ENCODE results near the gene STARD7.
"Not testable (repeated sequence)": the region's sequence is repeated elsewhere in the genome, so short reads cannot be mapped to it uniquely, and the experiment has no call there.

The STARD7 gene

DNA sequence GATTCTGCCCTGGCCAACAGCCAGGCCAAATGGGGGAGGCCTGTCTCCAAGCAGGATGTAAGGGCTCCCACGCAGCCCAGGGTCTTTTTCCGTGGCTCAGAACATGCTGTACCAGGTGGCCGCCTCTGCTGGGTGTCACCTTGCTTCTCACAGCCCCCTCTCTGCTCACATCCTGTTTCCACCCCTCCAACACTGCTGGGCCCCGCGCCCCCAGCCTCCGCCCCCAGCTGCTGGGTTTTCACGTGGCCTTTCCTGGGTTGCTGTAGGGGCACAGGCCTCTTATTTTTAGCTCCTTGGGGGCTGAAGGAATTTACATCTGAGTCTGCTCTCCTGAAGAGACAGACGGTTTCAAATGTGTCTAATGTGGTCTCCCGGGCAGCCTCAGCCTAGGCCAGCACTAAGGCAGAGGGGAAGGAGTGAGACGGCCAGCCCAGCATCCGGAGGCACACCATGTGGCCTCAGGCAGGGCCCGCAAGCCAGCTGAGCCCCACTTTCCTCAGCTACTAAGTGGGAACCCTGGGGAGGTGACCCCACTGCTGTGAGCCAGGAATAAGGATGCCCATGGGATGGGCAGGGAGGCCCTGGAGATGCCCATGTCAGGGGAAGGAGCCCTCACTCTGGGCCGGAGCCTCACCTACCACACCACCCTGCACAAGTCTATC, 44.7 kb downstream of the STARD7 start:
- no peak for DNase-seq (ENCODE audit: low read depth)

DNA sequence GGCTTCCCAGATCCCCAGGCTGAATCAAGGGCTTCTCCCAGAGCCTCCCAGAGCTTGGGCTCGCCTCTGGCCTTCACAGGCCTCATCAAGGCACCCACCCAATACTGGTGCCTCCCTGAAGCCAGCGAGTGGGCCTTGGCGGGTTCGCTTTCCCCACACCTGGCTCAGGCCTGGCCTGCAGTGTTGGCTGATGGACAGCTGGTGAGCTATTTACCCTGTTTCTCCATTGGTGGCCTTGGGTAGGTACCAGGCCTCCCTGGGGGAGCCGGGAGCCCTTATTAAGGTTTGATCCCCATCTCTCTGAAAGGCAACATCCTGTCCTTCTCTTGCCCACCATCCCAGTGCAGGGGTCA, 45.2 kb downstream of the STARD7 start:
- no peak for DNase-seq (ENCODE audit: low read depth)

DNA sequence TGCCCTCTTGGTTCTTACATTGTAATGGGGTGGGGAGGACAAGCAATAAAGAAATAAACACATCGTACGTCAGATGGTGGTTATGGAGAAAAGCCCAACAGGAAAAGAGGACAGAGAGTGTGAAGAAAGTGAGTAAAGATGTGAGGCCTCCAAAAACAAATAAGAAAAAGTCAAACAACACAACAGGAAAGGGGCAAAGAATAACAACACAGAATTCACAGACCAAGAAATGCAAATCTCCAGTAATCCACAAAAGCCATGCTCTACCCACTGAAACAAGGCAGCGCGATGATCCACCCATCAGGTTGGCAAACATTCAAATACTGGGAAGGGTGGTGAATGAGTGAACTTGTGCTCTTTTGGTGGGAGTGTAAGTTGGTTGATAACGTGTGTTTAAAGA, 46.7 kb downstream of the STARD7 start:
- DNase-seq (ENCODE audit: low read depth), result no peak

DNA sequence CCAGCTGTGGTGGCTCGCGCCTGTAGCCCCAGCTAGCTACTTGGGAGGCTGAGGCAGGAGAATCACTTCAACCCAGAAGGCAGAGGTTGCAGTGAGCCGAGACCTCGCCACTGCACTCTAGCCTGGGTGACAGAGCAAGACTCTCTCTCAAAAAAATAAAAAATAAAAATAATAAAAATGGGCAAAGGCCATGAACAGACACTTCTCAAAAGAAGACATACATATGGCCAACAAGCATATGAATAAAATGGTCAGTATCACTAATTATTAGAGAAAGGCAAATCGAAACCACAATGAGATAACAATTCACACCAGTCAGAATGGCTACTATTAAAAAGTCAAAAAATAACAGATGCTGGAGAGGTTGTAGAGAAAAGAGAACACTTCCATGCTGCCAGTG, 48.3 kb downstream of the STARD7 start:
- DNase-seq (ENCODE audit: low read depth), result not testable (repeated sequence)

DNA sequence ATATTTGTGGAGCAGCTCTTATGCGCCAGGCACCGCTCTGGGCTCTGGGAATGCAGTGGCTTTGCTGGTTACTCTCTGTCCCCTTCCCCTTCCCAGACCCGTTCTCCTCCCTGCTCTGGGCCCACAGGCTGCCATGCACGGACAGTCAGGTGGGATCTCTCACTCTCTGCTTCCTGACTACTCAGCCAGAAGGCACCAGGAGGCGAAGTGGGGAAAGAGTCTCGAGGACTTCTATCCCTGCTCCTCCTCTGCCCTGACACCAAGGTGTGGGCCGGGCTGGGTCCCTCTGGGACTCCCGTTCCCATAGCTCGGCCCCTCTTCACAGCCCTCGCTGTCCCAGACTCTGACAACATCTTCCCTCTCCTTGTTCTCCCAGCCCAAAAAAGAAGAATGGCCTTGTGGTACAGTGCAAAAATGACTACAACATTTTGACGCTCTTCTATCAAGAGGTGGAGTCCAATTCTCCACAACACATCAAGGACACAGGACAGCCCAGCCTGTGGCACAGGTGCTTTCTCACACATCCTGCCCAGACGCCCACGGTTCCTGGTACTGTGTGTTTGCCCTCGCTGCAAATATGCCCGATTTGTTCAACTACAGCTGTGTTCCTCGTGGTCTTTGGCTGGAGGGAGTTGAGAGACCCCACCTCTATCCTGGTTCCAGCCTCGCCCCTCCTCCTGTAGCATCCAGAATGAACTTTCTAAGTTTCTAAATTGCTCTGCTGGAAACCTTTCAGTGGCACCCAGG, 49.4 kb downstream of the STARD7 start:
- DNase-seq (ENCODE audit: low read depth), result no peak

DNA sequence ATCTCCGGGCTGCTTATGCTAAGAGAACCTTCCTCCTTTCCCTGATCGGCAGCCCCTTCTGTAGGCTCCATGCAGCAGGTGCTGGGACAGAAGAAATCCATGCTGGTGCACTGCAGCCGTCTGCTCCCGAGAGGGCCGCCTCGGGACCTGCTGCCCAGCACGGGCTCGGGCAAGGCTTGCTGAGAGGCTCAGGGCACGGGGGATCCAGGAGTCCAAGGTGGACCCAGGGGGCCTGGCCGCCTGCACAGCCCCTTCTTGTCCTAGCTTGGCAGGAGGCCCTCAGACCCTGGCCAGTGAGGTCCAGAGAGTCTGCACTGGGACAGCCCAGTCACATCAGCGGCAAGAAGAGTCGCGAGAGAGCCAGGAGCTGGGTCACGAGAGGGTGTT, 50.1 kb downstream of the STARD7 start:
- DNase-seq (ENCODE audit: low read depth), result no peak

DNA sequence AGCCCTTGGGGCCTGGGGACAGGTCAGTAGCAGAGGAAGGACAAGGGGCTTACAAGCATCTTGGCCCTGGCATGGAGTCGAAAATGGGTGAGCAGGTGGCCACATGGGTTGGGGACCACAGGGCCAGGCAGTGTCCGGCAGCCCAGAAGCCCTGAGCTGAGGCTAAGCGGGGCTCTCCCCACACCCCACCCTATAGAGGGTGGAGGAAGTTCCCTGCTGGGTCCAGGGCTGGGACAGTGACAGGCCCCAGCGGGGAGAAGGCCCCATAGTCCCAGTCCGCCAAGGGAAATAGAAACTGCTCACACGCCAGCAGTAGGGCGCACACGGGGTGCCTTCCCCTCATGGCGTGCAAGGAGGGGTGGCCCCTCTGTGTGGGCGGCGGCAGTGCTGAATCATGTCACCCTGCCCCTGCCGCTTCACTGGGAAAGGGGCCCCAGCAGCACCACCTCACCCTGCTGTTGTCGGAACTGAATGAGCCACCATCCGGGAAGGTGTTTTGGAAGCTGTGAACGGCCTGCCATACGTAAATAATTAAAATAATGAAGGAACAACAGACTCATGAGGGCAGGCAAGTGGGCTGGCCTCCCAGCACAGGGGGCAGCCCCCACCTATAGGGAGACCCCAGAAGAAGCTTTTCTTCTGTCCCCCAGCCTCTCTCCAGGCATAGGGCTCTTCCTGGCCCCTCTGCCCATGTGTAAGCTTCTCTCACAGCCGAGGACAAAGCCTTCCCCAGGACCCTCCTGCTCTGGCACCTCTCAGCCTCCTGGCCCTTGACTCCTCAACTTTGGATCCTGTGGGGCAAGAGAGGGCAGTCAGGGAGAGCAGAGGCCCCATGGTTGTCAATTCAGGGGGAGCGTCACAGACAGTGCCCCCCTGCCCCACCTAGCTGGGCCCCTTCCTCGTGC, 50.7 kb downstream of the STARD7 start:
- no peak for DNase-seq (ENCODE audit: low read depth)

DNA sequence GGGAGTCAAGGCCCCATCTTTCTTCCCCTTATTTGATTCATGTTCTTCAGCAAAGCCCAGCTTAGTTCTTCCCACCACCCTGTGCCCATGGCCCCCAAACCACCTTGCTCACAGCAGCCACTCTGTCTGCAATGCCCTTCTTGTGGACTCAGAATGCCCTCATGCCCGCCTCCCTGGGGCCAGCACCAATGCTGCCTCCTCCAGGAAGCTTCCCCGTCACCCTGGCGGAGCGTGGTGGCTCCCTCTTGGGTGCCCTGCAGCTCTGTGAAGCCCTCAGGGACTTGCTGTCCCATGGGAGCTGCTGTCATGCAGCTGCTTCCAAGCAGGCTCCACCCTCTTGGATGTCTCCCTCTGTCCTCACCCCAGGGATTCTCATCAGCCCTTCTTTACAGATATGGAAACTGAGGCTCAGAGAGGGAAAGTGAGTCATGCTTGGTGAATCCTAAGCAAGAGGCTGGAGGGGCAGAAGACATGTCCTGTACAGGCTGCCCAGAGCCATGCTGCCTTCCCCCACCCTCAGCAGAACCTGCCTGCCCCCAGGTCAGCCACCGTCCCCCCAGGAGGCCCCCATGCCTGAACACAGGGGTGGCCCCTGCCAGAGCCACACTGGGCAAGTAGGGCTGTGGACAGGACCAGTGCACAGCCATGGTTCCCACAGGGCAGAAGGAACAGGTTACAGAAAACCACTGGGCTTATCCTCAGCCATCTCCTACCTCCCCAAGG, 51.5 kb downstream of the STARD7 start:
- DNase-seq (ENCODE audit: low read depth), result no peak

DNA sequence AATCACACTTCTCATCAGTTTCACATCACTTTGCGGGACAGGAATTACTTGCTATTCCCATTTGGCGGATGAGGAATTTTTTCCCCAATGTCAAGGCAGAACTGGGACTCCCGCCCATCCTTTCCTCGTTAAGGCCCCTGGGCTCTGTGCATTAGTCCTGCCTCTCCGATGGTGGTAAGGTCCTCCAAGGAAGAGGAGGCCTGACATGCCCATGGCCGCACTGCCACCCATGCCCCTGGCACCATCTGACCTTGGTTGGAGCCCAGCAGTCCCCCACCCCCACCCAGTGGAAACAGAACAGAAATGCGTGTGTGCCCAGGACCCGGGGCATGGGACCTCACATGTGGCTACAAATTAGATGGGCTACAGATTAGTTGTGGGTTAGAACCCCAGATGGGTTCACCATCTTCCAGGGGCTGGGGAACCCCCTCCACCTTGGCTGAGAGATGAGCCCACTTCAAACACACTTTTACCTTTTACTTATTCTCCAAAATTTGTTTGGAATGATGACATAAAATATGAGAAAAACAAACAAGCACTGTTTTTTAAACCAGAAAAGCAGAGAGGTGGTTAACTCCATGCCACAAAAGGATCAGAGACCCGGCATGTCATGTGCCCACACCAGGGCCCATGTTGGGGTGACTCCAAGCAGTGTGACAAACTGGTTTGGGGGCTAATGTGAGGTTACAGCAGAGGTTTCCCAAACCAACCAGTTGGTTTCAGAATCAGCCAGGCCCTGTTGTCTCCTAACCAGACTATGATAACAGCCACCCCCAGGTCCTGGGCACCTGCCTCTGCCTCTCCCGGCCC, 52.4 kb downstream of the STARD7 start:
- DNase-seq (ENCODE audit: low read depth), result no peak

DNA sequence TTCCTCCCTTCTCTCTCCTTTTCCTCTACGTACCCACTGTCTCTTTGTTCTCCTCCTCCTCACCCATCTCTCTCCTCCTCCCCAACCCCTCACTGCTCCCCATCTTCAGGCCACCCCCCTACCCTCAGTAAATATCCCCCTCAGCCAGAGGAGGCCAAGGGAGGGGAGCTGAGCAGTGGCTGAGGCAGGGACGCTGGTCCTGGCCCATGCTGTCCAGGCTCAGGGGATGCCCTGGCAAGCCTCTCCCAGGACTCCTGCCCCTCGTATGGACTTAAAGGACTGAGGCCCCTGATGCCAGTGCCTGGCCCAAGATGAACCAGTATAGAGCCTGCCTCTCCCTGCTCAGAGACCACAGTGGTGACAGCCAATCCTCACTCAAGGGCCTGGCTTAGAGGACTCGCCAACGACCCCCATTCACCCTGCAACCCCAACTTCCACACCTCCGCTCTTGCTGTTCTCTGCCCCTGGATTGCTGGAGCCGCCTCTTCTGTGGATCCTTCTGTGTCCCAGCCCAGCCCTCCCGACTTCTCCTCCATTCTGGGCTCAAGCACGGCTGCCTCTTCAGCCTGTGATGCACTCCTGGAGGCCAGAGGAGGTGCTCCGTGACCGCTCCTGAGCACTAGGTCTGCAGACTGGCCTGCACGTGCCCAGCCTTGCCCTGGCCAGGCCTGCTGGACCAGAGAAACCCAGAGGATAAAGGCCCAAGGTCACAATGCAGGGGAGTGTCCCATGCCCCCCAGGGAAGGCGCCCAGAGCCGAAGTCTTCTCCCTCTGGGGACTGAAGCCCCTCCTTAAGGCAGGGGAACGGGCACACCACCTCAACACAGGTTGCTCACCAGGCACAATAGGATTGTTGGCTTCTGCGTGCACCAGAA, 53.9 kb downstream of the STARD7 start:
- no peak for DNase-seq (ENCODE audit: low read depth)

DNA sequence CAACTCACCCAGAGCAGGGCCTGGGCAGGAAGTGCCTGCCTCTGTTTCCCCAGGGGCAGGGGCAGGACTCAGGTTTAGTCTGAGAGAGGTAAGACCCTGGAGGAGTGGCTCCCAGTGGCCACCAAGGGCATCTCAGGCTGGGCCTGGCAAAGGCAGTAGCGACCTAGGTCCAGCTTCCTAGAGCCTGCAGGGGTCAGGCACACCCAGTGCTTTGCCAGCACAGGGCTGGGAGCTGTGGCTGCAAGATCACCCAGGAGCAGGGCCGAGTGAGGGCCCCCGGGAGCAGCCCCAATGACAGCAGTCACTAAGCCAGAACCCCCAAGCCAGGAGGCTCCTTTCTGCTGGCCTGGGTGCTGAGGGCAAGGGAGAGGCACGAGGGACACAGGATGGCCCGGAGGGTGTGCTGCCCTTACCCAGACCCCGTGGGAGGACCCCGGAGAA, 54.6 kb downstream of the STARD7 start:
- DNase-seq (ENCODE audit: low read depth), result no peak

DNA sequence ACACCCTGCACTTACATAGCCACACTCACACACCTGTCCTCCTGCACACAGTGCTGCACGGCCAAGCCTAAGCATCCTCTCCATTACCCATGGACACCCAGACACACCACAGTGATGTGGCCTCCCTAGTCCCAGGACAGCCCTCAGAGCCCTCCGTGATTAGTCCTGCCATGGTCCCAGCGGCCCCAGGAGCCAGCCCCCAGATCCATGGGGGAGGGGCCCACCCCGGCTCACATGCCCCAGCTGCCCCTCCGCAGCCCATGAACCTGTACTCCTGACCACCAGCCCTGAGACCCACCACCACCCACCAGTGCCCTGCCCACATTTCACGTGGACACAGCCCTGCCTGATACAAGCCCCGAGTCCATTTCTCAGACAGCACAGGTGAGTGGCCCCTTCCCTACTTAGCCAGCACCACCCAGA, 55.3 kb downstream of the STARD7 start:
- DNase-seq (ENCODE audit: low read depth), result no peak

DNA sequence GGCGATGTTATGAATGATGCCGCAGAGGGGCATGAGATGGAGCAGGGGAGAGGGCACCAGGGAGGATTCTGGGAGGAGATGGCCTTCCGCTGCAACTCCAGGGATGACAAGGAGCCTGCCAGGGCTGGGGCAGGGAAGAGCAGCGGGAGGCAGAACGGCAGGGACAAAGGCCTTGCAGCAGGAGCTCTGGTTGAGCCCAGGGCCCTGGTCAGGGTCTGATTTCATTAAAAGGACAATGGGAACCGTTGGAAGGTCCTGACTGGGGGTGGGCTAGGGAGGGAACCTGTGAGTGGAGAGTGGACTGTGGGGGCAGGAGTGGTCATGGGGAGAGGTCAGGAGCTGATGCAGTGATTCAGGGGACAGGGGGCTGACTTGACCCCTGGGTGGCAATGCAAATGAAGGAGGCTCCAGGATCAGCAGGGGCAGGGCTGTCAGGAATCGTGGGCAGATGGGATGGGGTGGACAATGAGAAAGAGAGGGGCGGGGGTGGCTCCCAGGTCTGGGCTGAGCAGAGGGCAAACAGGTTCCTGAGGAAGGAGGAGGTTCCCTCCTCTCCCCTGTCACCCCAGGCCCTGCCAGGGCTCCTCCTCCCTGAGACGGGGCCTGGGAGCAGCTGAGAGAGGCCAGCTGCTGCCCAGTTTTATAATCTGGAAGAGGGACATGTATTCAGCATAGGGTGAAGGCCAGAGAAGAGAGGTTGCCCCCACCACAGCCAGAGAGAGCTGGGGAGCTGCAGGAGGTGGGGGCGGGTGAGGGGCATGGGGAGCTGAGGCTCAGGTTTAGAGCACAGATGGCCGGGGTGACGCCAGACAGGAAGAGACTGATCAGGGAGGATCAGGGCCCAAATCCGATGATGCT, 56.1 kb downstream of the STARD7 start:
- DNase-seq (ENCODE audit: low read depth), result no peak

DNA sequence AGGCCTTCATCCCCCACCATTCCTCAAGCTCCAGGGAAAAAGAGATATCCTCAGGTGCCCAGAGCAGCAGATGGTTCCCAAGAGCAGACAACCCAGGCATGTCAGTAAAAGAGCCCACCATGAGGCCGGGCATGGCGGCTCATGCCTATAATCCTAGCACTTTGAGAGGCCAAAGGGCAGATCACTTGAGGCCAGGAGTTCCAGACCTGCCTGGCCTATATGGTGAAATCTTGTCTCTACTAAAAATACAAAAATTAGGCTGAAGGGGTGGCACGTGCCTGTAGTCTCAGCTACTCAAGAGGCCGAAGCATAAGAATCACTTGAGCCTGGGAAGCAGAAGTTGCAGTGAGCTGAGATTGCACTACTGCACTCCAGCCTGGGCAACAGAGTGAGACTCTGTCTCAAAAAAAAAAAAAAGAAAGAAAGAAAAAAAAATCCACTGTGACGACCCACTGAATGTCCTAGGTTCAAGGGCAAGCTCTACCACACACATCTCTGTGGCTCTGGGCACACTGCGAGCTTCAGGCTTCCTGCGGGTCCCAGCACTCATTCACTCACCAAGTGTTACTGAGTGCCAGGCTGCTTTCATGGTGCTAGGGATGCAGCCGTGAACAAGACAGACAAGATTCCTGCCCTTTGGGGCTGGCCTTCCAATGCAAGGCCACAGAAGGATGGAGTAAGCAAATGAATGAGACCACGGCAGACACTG, 56.9 kb downstream of the STARD7 start:
- DNase-seq (ENCODE audit: low read depth), result no peak

DNA sequence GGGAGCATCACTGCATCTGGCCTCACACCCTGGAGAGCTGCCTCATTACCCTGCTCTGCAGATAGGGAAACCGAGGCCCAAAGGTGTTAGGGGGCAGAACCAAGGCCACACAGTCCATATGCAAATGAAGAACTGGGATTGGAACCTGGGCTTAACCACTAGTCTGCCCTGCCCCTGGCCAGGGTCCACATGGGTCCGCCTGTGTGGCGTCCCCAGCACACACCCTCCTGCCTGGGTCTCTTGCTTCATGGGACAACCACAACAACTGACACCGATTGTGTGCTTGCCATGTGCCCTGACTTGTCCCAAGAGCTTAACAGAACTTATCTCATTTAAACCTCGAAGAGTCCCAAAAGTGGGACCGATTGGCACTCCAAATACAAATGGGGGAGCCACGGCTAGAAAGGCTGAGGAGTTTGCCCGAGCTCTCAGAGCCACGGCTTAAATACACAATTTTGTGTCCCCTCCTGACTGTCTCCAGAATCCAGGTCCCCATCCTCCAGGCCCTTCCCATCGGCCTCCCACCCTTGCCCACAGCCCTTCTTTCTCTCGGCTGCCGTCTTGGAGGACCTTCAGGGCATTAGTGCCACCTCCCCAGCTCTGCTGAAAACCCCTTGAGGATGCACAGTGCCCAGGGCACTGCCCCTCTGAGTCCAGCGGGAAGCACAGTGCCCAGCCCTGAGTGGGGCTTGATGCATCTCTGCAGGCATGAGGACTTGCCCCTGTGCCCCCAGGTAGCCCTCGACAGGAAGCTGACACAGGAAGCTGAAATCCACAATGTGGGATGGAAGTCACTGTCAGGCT, 57.6 kb downstream of the STARD7 start:
- DNase-seq (ENCODE audit: low read depth), result no peak

DNA sequence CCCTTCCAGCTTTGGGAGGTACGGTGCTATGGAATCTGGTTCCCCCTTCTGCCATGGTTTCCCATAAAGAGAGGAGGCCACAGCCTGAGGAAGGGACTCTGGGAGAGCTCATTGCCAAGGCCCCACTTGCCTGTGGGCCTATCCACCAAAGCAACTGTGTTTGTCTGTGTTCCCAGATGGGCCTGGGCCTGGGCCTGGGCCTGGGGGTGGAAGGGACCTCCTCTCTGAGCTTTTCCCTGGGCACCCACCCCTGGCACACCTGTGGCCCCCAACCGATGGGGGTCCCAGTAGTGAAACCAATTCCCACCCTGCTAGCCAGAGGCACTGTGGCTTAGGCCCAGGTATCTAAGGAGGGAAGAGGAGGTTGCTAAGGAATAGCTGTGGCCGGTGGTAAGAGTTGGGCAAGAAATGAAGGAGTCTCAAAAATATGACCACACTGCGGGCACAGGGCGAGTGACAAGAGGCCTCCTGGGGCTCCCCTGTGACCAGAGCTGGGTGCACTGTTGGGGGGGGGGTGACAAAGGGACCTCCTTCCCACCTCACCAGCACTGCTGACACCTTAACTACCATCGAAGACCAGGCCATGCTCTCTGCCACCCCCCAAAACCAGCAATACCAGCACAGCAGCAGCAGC, 58.5 kb downstream of the STARD7 start:
- no peak for DNase-seq (ENCODE audit: low read depth)
